Measurements from ENCODE around the gene CRK.
A peak's percentile ranks its signal among the peaks of the same experiment; 100 is the strongest.

CRK gene

GRCh38 chr17:1455797-1456599 lies at the start of gene CRK:
CRK (minus strand) TSS chr17:1456232; CDS start chr17:1456117, 115 bp downstream.
- DNase-seq, result peak; percentile 96 to 99 (median 98)

GRCh38 chr17:1505586-1505985 lies 49.6 kb upstream of the CRK start:
- no peak for DNase-seq

GRCh38 chr17:1504866-1505265 lies 48.8 kb upstream of the CRK start:
- no peak for DNase-seq

GRCh38 chr17:1503699-1504098 lies 47.7 kb upstream of the CRK start:
- no peak for DNase-seq

GRCh38 chr17:1498869-1499268 lies 42.8 kb upstream of the CRK start:
- no peak for DNase-seq

GRCh38 chr17:1498233-1498632 lies 42.2 kb upstream of the CRK start:
- no peak for DNase-seq

GRCh38 chr17:1497831-1498230 lies 41.8 kb upstream of the CRK start:
- no peak for DNase-seq

GRCh38 chr17:1496869-1497268 lies 40.8 kb upstream of the CRK start:
- no peak for DNase-seq

- no peak for DNase-seq
These were observed 39.4 kb upstream of the CRK start for GRCh38 chr17:1495265-1495989.

- no peak for DNase-seq
These were observed 38.8 kb upstream of the CRK start for GRCh38 chr17:1494736-1495253.

DNA sequence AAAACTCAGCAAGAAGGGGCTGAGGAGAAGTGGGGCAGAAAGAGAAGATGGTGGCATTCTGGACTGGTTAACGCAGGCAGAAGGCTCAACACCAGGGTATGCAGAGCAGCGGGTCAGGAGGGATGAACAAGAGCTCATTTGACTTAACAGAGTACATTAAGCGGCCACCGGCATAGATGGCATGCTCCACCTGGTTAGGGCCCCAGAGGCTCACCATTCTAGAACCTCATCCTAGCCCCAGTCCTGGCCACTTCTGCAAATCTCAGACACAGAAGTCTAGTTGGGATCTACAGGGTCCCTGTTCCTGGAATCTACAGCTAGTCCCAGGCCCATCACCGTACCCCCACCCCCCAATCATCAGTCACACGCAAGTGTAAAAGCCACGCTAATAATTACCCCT lies 38.2 kb upstream of the CRK start:
- no peak for DNase-seq

GRCh38 chr17:1493291-1493980 lies 37.4 kb upstream of the CRK start:
- DNase-seq, result no peak

DNA sequence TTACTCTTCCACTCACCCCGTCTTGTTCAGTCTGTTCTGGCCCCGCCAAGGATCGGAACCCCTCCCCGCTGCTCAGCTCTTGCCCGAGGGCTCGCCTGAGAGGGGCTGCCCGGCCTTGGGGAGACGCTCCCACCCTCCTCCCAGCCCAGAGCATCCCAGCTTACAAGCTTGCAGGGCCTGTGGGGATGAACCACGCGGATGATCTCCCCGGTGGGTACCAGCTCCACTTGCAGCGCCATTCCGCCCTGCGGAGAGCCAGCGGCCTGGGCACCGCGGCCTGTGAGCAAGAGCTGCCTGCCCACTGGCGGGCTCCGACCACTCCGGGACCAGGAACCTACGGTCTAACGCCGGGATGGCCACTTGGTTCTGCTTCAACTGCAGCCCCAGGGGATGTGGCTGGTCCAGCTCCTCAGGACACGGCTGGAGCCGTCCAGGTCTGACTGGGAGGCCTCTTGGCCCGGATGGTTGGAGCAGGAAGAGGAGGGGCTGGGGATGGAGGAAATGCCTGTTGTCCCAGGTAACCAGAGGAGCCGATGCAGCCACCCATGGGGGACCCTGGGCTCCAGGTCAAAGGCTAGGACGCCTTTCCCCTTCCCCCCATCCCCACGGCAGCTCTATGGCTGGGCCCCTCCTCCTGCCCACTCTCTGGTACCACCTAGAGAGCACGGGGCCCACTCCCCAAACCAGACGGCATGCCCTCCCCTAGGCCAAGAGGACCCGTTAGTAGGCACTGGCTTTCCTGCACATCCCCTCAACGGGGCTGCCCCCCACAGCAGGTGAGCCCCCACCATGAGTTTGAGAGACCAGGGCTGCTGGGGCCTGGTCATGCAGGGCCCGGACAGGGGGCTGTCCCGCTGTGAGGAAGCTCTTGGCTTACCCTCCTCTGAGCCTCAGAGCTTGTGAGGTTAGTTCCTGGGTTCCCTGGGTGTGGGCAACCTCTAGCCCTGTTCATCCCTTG lies 36.5 kb upstream of the CRK start, which contains the start of gene MYO1C:
Gene MYO1C, minus strand, starts transcription at position 438 of the 958 bp plus-strand sequence. Its CDS starts 199 bp downstream, at position 239.
- DNase-seq, result no peak

DNA sequence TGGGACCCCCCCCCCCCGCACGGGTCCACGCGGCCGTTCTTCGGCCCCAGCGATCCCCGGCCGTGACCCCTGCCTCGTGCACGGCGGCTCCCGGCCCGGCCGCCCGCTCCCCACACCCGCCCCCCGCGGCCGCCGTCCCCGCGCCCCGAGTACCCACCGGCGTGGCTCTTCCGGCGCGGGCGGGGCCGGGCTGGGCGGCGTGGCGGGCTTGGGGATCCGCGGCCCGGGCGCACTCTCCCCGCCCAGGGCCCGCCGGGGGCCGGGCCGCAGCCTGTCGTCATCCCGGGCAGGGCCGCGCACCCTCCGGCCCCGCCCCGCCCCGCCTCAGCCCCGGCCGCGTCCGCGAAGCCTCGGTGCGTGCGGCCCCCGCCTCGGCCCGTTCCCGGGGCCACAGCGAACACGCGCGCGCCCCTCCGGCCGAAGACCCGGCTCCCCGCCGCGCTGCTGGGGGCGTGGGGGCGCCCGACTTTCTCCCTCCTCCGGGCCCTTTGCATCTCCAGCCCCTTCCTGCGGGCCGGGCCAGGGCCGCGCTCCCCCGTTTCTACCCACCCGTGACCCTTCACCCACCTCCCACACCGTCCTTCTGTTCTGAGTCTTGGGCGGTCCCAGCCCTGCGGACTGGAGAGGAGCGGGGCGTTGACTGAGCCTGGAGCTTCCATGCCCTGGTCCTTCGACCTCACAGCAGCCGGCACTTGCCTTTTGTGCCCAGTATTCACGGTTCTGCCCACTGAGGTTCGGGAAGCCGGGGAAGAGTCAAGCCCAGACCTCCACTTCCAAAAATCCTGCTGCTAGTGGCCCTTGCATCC lies 35.6 kb upstream of the CRK start:
- no peak for DNase-seq

DNA sequence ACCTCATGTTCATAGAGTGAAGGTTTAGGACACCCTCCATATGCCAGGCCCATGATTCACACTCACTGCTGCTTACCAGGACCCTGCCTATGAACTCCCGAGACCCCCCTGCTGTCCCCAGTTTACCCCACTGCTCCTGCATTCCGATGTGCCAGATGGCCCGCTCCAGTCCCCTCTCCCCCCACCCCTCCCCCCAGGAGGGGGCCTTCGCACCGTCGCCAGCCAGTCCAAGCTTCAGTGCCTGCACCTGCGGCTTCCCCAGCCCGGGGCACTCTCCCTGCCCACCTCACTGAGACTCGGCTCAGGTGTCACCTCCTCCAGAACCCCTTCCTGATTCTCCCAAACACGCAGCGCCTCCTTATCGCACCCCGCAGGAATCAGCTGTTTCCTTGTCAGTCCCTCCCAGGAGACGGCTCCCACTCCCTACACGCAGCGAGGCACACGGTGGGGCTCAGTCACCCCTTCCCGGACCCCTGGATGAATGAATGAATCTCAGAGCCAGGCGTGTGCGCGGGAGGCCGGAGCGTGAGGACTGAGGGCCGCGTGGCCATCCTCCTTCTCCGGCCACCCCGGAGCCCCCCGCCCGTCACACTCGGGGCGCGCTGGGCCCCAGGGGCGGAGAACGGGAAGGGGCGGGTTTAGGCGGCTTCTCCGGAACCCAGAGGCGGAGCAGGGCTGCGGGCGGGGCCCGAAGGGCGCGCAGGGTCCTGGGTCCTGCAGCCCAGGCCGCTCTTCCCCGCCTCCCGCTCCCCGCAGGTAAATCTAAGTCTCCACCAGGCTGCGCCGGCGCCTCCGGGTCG lies 34.8 kb upstream of the CRK start:
- peak in 2 of 4 experiments; percentile 24 to 53 for DNase-seq

- no peak for DNase-seq
These were observed 32.8 kb upstream of the CRK start for GRCh38 chr17:1488826-1489270.

GRCh38 chr17:1487939-1488825 lies 32.1 kb upstream of the CRK start:
- DNase-seq, result peak in 3 of 4 experiments; percentile 19 to 59 (median 26)

- DNase-seq, result peak; percentile 26 to 65 (median 41)
These were observed 31.0 kb upstream of the CRK start for GRCh38 chr17:1486802-1487695.

All from activated naive CD4-positive, alpha-beta T cell (primary cell).